Type B pancreatic cell (in vitro differentiated cells): ENCODE measurements around the gene NMRK1. TPM values are rescaled to one million over a fixed set of nuclear protein-coding genes. Genes with fewer than 3 reads are reported as not detected.

Experiments
- DNase-seq: peaks from one replicate; pipeline ENCODE4 v3.0.0; 2021; ENCODE audit warnings: mixed read lengths; ENCODE audit not compliant: unreplicated experiment; ENCODE audit errors: extremely low spot score
- H3K27ac Mint-ChIP-seq: 2 replicates; pipeline ENCODE4 v1.8.0; 2021; ENCODE audit warnings: mild to moderate bottlenecking, mixed read lengths
- H3K27me3 Mint-ChIP-seq: 2 replicates; pipeline ENCODE4 v1.8.0; 2021; ENCODE audit warnings: mixed read lengths
- H3K36me3 Mint-ChIP-seq: 2 replicates; pipeline ENCODE4 v1.8.0; 2021; ENCODE audit warnings: mixed read lengths
- H3K4me1 Mint-ChIP-seq: one replicate; pipeline ENCODE4 v1.8.0; 2021; ENCODE audit warnings: mixed read lengths; ENCODE audit not compliant: unreplicated experiment
- H3K4me3 Mint-ChIP-seq: 2 replicates; pipeline ENCODE4 v1.8.0; 2021; ENCODE audit warnings: mild to moderate bottlenecking, mixed read lengths
- H3K9me3 Mint-ChIP-seq: 2 replicates; pipeline ENCODE4 v1.8.0; 2021; ENCODE audit warnings: mixed read lengths
- total RNA-seq: library from RNA; stranded (reverse); gene quantifications from 2 replicates; pipeline ENCODE4 v1.2.1, GENCODE V29; 2021; ENCODE audit warnings: low replicate concordance
- TF ChIP-seq, protein P1 (sequence below): fragments of 200-600 bp; sonication (generic); conservative IDR thresholded peaks from 2 replicates; pipeline ENCODE4 v1.5.0; 2021; ENCODE audit warnings: antibody characterized with exemption, mild to moderate bottlenecking

Gene NMRK1
- total RNA-seq, 1 donor from 2014 or later = 7.5 TPM

DNA sequence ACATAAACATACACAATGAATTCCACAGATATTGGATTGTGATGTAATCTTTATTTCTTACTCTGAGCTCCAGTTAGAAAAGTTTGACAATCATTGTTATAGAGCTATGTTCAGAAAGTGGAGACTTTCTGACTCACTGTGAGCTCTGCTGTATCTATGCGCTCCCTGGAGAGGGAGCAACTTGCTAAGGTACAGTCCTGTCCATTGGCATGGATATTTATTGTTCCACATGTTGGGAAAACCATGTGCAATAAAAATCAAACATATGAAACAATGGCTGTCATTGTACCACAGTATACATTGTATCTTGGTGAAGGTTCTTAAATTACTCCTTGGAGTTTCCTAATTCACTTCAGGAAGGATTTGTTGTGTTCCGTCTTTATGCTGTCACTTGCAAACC, 26.8 kb downstream of the NMRK1 start:
- H3K27ac Mint-ChIP-seq = no peak overlapping the region
- TF ChIP-seq, protein P1, sequence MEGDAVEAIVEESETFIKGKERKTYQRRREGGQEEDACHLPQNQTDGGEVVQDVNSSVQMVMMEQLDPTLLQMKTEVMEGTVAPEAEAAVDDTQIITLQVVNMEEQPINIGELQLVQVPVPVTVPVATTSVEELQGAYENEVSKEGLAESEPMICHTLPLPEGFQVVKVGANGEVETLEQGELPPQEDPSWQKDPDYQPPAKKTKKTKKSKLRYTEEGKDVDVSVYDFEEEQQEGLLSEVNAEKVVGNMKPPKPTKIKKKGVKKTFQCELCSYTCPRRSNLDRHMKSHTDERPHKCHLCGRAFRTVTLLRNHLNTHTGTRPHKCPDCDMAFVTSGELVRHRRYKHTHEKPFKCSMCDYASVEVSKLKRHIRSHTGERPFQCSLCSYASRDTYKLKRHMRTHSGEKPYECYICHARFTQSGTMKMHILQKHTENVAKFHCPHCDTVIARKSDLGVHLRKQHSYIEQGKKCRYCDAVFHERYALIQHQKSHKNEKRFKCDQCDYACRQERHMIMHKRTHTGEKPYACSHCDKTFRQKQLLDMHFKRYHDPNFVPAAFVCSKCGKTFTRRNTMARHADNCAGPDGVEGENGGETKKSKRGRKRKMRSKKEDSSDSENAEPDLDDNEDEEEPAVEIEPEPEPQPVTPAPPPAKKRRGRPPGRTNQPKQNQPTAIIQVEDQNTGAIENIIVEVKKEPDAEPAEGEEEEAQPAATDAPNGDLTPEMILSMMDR = no peak
- H3K4me1 Mint-ChIP-seq = no peaks in the 10 kb centered on the region
- H3K4me3 Mint-ChIP-seq = no peak overlapping the region
- H3K36me3 Mint-ChIP-seq = no peaks in the 10 kb centered on the region
- no peak for DNase-seq
- no peaks in the 10 kb centered on the region for H3K9me3 Mint-ChIP-seq
- H3K27me3 Mint-ChIP-seq = no peaks in the 10 kb centered on the region

DNA sequence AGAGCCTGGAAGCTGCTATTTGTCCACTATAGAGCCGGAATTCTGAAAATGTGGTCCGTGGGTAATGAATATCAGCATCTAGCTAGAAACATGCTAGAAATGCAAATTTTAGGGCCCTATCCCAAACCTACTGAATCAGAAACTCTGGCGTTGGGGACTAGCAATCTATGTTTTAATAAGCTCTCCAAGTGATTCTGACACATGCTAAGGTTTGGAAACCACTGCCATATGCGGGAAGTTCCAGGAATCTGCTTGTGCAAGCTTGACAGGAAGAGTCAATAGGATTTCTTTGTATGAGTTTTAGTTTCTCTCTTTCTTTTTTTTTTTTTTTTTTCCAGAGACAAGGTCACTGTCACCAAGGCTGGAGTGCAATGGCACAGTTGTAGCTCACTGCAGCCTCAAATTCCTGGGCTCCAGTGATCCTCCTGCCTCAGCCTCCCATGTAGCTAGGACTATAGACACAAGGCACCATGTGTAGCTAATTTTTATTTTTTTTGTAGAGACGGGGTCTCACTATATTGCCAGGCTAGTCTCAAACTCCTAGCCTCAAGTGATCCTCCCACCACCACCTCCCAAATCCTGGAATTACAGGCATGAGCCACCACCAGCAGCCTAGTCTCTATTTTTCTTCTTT, 33.5 kb downstream of the NMRK1 start:
- H3K4me3 Mint-ChIP-seq = no peak overlapping the region
- H3K27ac Mint-ChIP-seq = no peak overlapping the region
- no peaks in the 10 kb centered on the region for H3K4me1 Mint-ChIP-seq
- no peaks in the 10 kb centered on the region for H3K9me3 Mint-ChIP-seq
- TF ChIP-seq, protein P1 = no peak
- no peak for DNase-seq
- H3K27me3 Mint-ChIP-seq = no peaks in the 10 kb centered on the region
- H3K36me3 Mint-ChIP-seq = no peaks in the 10 kb centered on the region

DNA sequence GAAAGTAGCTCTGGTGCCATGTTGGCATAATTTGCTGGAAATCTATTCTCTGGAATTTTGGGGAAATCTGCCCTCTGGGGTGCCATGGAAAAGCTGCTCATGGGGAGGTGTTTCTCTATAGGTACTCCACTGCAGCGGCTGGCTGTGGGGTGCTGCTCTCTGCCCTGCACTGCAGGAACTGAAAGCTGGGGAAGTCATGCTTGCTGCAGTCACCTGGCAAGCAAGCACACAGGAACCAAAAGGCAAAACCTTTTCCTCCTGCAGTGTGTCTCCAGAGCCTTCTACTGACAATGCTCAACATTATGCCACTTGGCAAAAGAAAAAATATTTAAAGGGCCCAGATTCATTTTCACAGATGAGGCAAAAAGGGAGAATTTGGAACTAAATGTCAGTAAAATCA, 34.1 kb downstream of the NMRK1 start:
- no peaks in the 10 kb centered on the region for H3K9me3 Mint-ChIP-seq

DNA sequence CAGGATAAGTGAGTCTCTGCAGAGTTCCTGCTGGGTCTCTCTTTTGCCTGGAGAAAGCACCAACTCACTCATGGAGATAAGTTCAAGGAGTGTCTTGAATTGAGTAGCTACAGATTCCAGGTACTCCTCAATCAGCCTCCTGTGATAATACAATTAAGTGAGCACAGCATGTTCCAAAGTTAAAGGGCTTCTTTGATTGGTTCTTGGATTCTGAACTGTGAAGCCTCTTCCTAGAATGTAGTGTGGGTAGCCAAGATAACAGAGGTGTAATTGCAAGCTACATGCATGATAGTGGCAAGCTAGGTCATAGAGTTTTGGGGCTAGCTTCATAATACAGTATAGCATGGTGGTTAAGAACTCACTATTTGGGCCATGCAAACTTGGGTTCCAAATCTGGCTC, 36.7 kb downstream of the NMRK1 start:
- Mint-ChIP-seq H3K4me3 (no peak overlapping the region), H3K36me3 (no peaks in the 10 kb centered on the region), H3K27me3 (no peaks in the 10 kb centered on the region), H3K27ac (no peak overlapping the region), H3K4me1 (no peaks in the 10 kb centered on the region), H3K9me3 (no peaks in the 10 kb centered on the region)
- no peak for DNase-seq
- TF ChIP-seq, protein P1 = no peak

More for the DNA sequence above, 34.1 kb downstream of the NMRK1 start:
- Mint-ChIP-seq H3K4me3 (no peak overlapping the region), H3K27ac (no peak overlapping the region), H3K27me3 (no peaks in the 10 kb centered on the region), H3K36me3 (no peaks in the 10 kb centered on the region), H3K4me1 (no peaks in the 10 kb centered on the region)
- TF ChIP-seq, protein P1 = no peak
- DNase-seq = no peak

DNA sequence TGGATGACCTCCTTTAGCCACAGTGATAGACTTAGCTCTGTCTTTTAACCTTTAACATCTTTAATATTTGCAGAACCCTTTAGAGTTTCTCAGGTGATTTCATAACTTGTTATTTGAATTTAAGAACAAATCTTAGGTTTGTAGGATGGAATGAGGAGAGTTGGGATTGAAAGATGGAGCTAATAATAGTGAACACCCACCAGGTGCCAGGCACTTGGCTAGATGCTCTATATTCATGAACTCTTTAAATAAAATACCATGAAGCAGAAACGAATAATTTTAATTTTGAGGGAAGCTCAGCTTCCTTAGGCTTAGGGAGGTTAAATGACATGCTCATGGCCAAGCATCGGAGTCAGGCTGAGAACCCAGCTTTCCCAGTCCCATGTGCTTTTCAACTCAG, 40.4 kb downstream of the NMRK1 start:
- TF ChIP-seq, protein P1 = no peak
- Mint-ChIP-seq H3K4me1 (no peaks in the 10 kb centered on the region), H3K27ac (no peak overlapping the region), H3K9me3 (no peaks in the 10 kb centered on the region), H3K4me3 (no peak overlapping the region), H3K36me3 (no peaks in the 10 kb centered on the region), H3K27me3 (peaks cover 8% of the 10 kb centered on the region)
- no peak for DNase-seq
